SK-N-SH treated with all-trans-retinoic acid at 6 μM for 48 hours (cell line): ENCODE results near the gene AIF1L.

Experiments used
- ATAC-seq: fragments of 200-7000 bp; cut with Tn5 transposase; 3 replicates; pipeline ENCODE4 v1.9.1; 2020; ENCODE audit warnings: mild to moderate bottlenecking, moderate library complexity
- ARNTL ChIP-seq: fragments of 450-650 bp; formaldehyde crosslinking; IDR thresholded peaks from 2 replicates; pipeline ENCODE4 v1.5.0; 2020; ENCODE audit warnings: low read depth, mild to moderate bottlenecking, moderate library complexity, borderline replicate concordance
- BACH2 ChIP-seq: fragments of 250-450 bp; sonication (Bioruptor Pico); IDR thresholded peaks from 2 replicates; pipeline ENCODE4 v1.9.0; 2021; ENCODE audit warnings: mild to moderate bottlenecking, borderline replicate concordance
- CREB5 ChIP-seq: fragments of 250-450 bp; sonication (Bioruptor Pico); IDR thresholded peaks from 2 replicates; pipeline ENCODE4 v1.5.1; 2020; ENCODE audit warnings: low read depth, mild to moderate bottlenecking, moderate library complexity
- CSDC2 ChIP-seq: fragments of 250-450 bp; sonication (Bioruptor Pico); IDR thresholded peaks from 2 replicates; pipeline ENCODE4 v1.5.0; 2020; ENCODE audit warnings: mild to moderate bottlenecking, moderate library complexity
- CSRNP3 ChIP-seq: fragments of 250-450 bp; sonication (Bioruptor Pico); IDR thresholded peaks from 2 replicates; pipeline ENCODE4 v1.5.1; 2021; ENCODE audit warnings: mild to moderate bottlenecking, moderate library complexity
- ESRRG ChIP-seq: fragments of 250-450 bp; sonication (Bioruptor Pico); IDR thresholded peaks from 2 replicates; pipeline ENCODE4 v1.6.1; 2021; ENCODE audit warnings: mild to moderate bottlenecking
- GLIS3 ChIP-seq: fragments of 250-450 bp; sonication (Bioruptor Pico); IDR thresholded peaks from 2 replicates; pipeline ENCODE4 v1.5.0; 2020; ENCODE audit warnings: mild to moderate bottlenecking, moderate library complexity
- ISL1 ChIP-seq: fragments of 250-450 bp; sonication (Bioruptor Pico); IDR thresholded peaks from 2 replicates; pipeline ENCODE4 v2.1.2; 2022; ENCODE audit warnings: mild to moderate bottlenecking, moderate library complexity
- OSR1 ChIP-seq: fragments of 250-450 bp; sonication (Bioruptor Pico); IDR thresholded peaks from 2 replicates; pipeline ENCODE4 v1.8.0; 2022; ENCODE audit warnings: moderate library complexity, mild to moderate bottlenecking, inconsistent platforms
- PATZ1 ChIP-seq: fragments of 250-450 bp; sonication (Bioruptor Pico); IDR thresholded peaks from 2 replicates; pipeline ENCODE4 v1.8.0; 2020; ENCODE audit warnings: mild to moderate bottlenecking, moderate library complexity, borderline replicate concordance
- POU6F1 ChIP-seq: fragments of 250-450 bp; sonication (Bioruptor Pico); IDR thresholded peaks from 2 replicates; pipeline ENCODE4 v1.8.0; 2021; ENCODE audit warnings: low read depth, mild to moderate bottlenecking, moderate library complexity, borderline replicate concordance
- PPARA ChIP-seq: fragments of 250-450 bp; sonication (Bioruptor Pico); IDR thresholded peaks from 2 replicates; pipeline ENCODE4 v1.5.0; 2020; ENCODE audit warnings: mild to moderate bottlenecking, borderline replicate concordance
- RARB ChIP-seq: fragments of 250-450 bp; sonication (Bioruptor Pico); IDR thresholded peaks from 2 replicates; pipeline ENCODE4 v1.8.0; 2021; ENCODE audit warnings: mild to moderate bottlenecking, moderate library complexity
- TCF4 ChIP-seq: fragments of 250-450 bp; sonication (Bioruptor Pico); IDR thresholded peaks from 2 replicates; pipeline ENCODE4 v1.8.0; 2021; ENCODE audit warnings: mild to moderate bottlenecking, moderate library complexity, borderline replicate concordance
- TOX ChIP-seq: fragments of 250-450 bp; sonication (Bioruptor Pico); IDR thresholded peaks from 2 replicates; pipeline ENCODE4 v1.8.0; 2021; ENCODE audit warnings: mild to moderate bottlenecking, moderate library complexity, borderline replicate concordance
- TSHZ2 ChIP-seq: fragments of 250-450 bp; sonication (Bioruptor Pico); IDR thresholded peaks from 2 replicates; pipeline ENCODE4 v1.5.0; 2020; ENCODE audit warnings: mild to moderate bottlenecking, moderate library complexity
- ZC3H10 ChIP-seq: fragments of 250-450 bp; sonication (Bioruptor Pico); IDR thresholded peaks from 2 replicates; pipeline ENCODE4 v1.5.1; 2021; ENCODE audit warnings: mild to moderate bottlenecking, moderate library complexity
- ZFP3 ChIP-seq: fragments of 250-450 bp; sonication (Bioruptor Pico); IDR thresholded peaks from 2 replicates; pipeline ENCODE4 v1.5.0; 2020; ENCODE audit warnings: mild to moderate bottlenecking, moderate library complexity
- ZFP30 ChIP-seq: fragments of 450-650 bp; formaldehyde crosslinking; IDR thresholded peaks from 2 replicates; pipeline ENCODE4 v1.5.0; 2022; ENCODE audit warnings: mild to moderate bottlenecking, moderate library complexity
- ZNF70 ChIP-seq: fragments of 450-650 bp; formaldehyde crosslinking; IDR thresholded peaks from 2 replicates; pipeline ENCODE4 v1.5.0; 2020; ENCODE audit warnings: mild to moderate bottlenecking, moderate library complexity
- ZNF8 ChIP-seq: fragments of 450-650 bp; formaldehyde crosslinking; IDR thresholded peaks from 2 replicates; pipeline ENCODE4 v1.5.0; 2020; ENCODE audit warnings: mild to moderate bottlenecking, moderate library complexity

Gene AIF1L

GRCh38 chr9:131090025-131090787, 6.1 kb upstream of the AIF1L start:
- no peak for ATAC-seq
- TF ChIP-seq TOX (CRISPR knock-in tag) (no peak), OSR1 (CRISPR knock-in tag) (no peak), BACH2 (CRISPR knock-in tag) (no peak), ZFP3 (CRISPR knock-in tag) (no peak), ESRRG (no peak), PATZ1 (CRISPR knock-in tag) (no peak), ARNTL (CRISPR knock-in tag) (no peak), ZNF8 (CRISPR knock-in tag) (no peak), CREB5 (no peak), TSHZ2 (CRISPR knock-in tag) (no peak), ZNF70 (CRISPR knock-in tag) (no peak), ZFP30 (CRISPR knock-in tag) (no peak), GLIS3 (CRISPR knock-in tag) (no peak), ZC3H10 (CRISPR knock-in tag) (no peak), PPARA (no peak), TCF4 (CRISPR knock-in tag) (no peak)
- TF ChIP-seq, all 23 proteins: peak for 0

GRCh38 chr9:131091352-131091992, 4.9 kb upstream of the AIF1L start:
- no peak for ATAC-seq
- no peak for TF ChIP-seq ESRRG

- no peak for ATAC-seq
- no peak for TF ChIP-seq OSR1 (CRISPR knock-in tag)
- TF ChIP-seq CSRNP3 (CRISPR knock-in tag) = no peak
- no peak for TF ChIP-seq ZC3H10 (CRISPR knock-in tag)
- no peak for TF ChIP-seq RARB (CRISPR knock-in tag)
- no peak for TF ChIP-seq ZNF70 (CRISPR knock-in tag)
- TF ChIP-seq BACH2 (CRISPR knock-in tag) = no peak
- TF ChIP-seq POU6F1 = no peak
- no peak for TF ChIP-seq ISL1 (CRISPR knock-in tag)
- no peak for TF ChIP-seq ESRRG
- no peak for TF ChIP-seq CSDC2
- TF ChIP-seq PATZ1 (CRISPR knock-in tag) = no peak
- no peak for TF ChIP-seq ZFP3 (CRISPR knock-in tag)
- no peak for TF ChIP-seq TOX (CRISPR knock-in tag)
- TF ChIP-seq CREB5 = no peak
- TF ChIP-seq PPARA = no peak
- no peak for TF ChIP-seq ZFP30 (CRISPR knock-in tag)
Measured at GRCh38 chr9:131092030-131092429, 4.3 kb upstream of the AIF1L start.
